Activated naive CD4-positive, alpha-beta T cell treated with anti-CD3 and anti-CD28 coated beads, Interleukin-2, amount 10 ng/mL, durations not matched to agents 7 days and 5 days (primary cell): Measurements from ENCODE around the gene FBXO31.

Experiments
- CTCF ChIA-PET: fragments of 350-600 bp; sonication (Branson Sonifier 250); formaldehyde crosslinking; loops from one replicate; lab custom pipeline; 2021; ENCODE audit warnings: antibody characterized with exemption; lab: Charles Lee
- DNase-seq: peaks from one replicate; pipeline ENCODE4 v3.0.0-alpha.2; 2020
- H3K27ac Mint-ChIP-seq: one replicate; pipeline ENCODE4 v1.8.0; 2021; ENCODE audit warnings: mild to moderate bottlenecking, moderate library complexity, mixed read lengths
- H3K27me3 Mint-ChIP-seq: one replicate; pipeline ENCODE4 v1.8.0; 2021; ENCODE audit warnings: mild to moderate bottlenecking, mixed read lengths
- H3K36me3 Mint-ChIP-seq: one replicate; pipeline ENCODE4 v1.8.0; 2021; ENCODE audit warnings: mixed read lengths
- H3K4me1 Mint-ChIP-seq: one replicate; pipeline ENCODE4 v1.8.0; 2021; ENCODE audit warnings: mixed read lengths
- H3K4me3 Mint-ChIP-seq: one replicate; pipeline ENCODE4 v1.8.0; 2021; ENCODE audit warnings: mild to moderate bottlenecking, moderate library complexity, mixed read lengths
- H3K9me3 Mint-ChIP-seq: one replicate; pipeline ENCODE4 v1.8.0; 2021; ENCODE audit warnings: mixed read lengths

FBXO31 gene

GRCh38 chr16:87418216-87418615, 34.6 kb upstream of the FBXO31 start:
- Mint-ChIP-seq H3K27me3 (no peaks in the 10 kb centered on the region), H3K9me3 (no peaks in the 10 kb centered on the region), H3K4me1 (no peaks in the 10 kb centered on the region), H3K27ac (no peak overlapping the region), H3K4me3 (no peak overlapping the region), H3K36me3 (peaks cover 7% of the 10 kb centered on the region)
- no peak for DNase-seq
- CTCF ChIA-PET, result interaction anchor here (1.8 to 2.8 kb wide), 2 partner anchors 153 to 217 kb away, joined by 12 to 28 read pairs; no protein-coding TSS in a partner anchor

- CTCF ChIA-PET, result interaction anchor here (1.2 to 2.8 kb wide), 4 partner anchors 48 to 351 kb away, joined by 4 to 28 read pairs (median 8); no protein-coding TSS in a partner anchor
- H3K27me3 Mint-ChIP-seq, result no peaks in the 10 kb centered on the region
- H3K4me3 Mint-ChIP-seq, result no peak overlapping the region
- no peaks in the 10 kb centered on the region for H3K9me3 Mint-ChIP-seq
- H3K4me1 Mint-ChIP-seq, result no peaks in the 10 kb centered on the region
- peaks cover 9% of the 10 kb centered on the region for H3K36me3 Mint-ChIP-seq
- no peak for DNase-seq
- no peak overlapping the region for H3K27ac Mint-ChIP-seq
Measured at GRCh38 chr16:87417528-87417910, 33.9 kb upstream of the FBXO31 start.

GRCh38 chr16:87416826-87417527, 33.4 kb upstream of the FBXO31 start:
- H3K4me3 Mint-ChIP-seq, result no peak overlapping the region
- peak; percentile 60 for DNase-seq
- H3K4me1 Mint-ChIP-seq, result no peaks in the 10 kb centered on the region
- peaks cover 9% of the 10 kb centered on the region for H3K36me3 Mint-ChIP-seq
- H3K27me3 Mint-ChIP-seq, result no peaks in the 10 kb centered on the region
- H3K9me3 Mint-ChIP-seq, result no peaks in the 10 kb centered on the region
- no peak overlapping the region for H3K27ac Mint-ChIP-seq
- CTCF ChIA-PET, result interaction anchor here (0.6 to 2.8 kb wide), 12 partner anchors 9 to 352 kb away, joined by 3 to 28 read pairs (median 3); no protein-coding TSS in a partner anchor

- no peak overlapping the region for H3K4me3 Mint-ChIP-seq
- CTCF ChIA-PET, result interaction anchor here (0.6 to 2.8 kb wide), 3 partner anchors 10 to 220 kb away, joined by 3 to 28 read pairs (median 3); no protein-coding TSS in a partner anchor
- H3K36me3 Mint-ChIP-seq, result peaks cover 10% of the 10 kb centered on the region
- H3K27me3 Mint-ChIP-seq, result no peaks in the 10 kb centered on the region
- H3K27ac Mint-ChIP-seq, result no peak overlapping the region
- H3K4me1 Mint-ChIP-seq, result no peaks in the 10 kb centered on the region
- DNase-seq, result no peak
- no peaks in the 10 kb centered on the region for H3K9me3 Mint-ChIP-seq
Measured at GRCh38 chr16:87415441-87415840, 31.9 kb upstream of the FBXO31 start.

- no peak overlapping the region for H3K4me3 Mint-ChIP-seq
- H3K36me3 Mint-ChIP-seq, result peaks cover 10% of the 10 kb centered on the region
Measured at GRCh38 chr16:87414251-87414680, 30.7 kb upstream of the FBXO31 start.

GRCh38 chr16:87412996-87413421, 29.4 kb upstream of the FBXO31 start:
- CTCF ChIA-PET, result no interaction called here
- H3K9me3 Mint-ChIP-seq, result no peaks in the 10 kb centered on the region
- no peak for DNase-seq
- no peaks in the 10 kb centered on the region for H3K27me3 Mint-ChIP-seq
- no peak overlapping the region for H3K27ac Mint-ChIP-seq
- peaks cover 10% of the 10 kb centered on the region for H3K36me3 Mint-ChIP-seq
- no peak overlapping the region for H3K4me3 Mint-ChIP-seq
- H3K4me1 Mint-ChIP-seq, result no peaks in the 10 kb centered on the region

More at GRCh38 chr16:87414251-87414680, 30.7 kb upstream of the FBXO31 start:
- Mint-ChIP-seq H3K4me1 (no peaks in the 10 kb centered on the region), H3K27me3 (no peaks in the 10 kb centered on the region), H3K27ac (no peak overlapping the region), H3K9me3 (no peaks in the 10 kb centered on the region)
- DNase-seq, result no peak
- CTCF ChIA-PET, result no interaction called here

- CTCF ChIA-PET, result no interaction called here
- H3K36me3 Mint-ChIP-seq, result peaks cover 10% of the 10 kb centered on the region
- H3K27me3 Mint-ChIP-seq, result no peaks in the 10 kb centered on the region
- H3K4me1 Mint-ChIP-seq, result no peaks in the 10 kb centered on the region
- no peaks in the 10 kb centered on the region for H3K9me3 Mint-ChIP-seq
- H3K27ac Mint-ChIP-seq, result no peak overlapping the region
- DNase-seq, result no peak
- no peak overlapping the region for H3K4me3 Mint-ChIP-seq
Measured at GRCh38 chr16:87412371-87412995, 28.9 kb upstream of the FBXO31 start.

GRCh38 chr16:87411375-87412271, 28.0 kb upstream of the FBXO31 start:
- Mint-ChIP-seq H3K4me1 (no peaks in the 10 kb centered on the region), H3K4me3 (no peak overlapping the region), H3K27ac (no peak overlapping the region), H3K27me3 (no peaks in the 10 kb centered on the region), H3K9me3 (no peaks in the 10 kb centered on the region), H3K36me3 (peaks cover 13% of the 10 kb centered on the region)
- CTCF ChIA-PET, result no interaction called here
- DNase-seq, result no peak

- H3K27ac Mint-ChIP-seq, result no peak overlapping the region
- no peak overlapping the region for H3K4me3 Mint-ChIP-seq
- H3K36me3 Mint-ChIP-seq, result peaks cover 14% of the 10 kb centered on the region
- no peak for DNase-seq
- no peaks in the 10 kb centered on the region for H3K4me1 Mint-ChIP-seq
- CTCF ChIA-PET, result no interaction called here
- H3K27me3 Mint-ChIP-seq, result no peaks in the 10 kb centered on the region
- no peaks in the 10 kb centered on the region for H3K9me3 Mint-ChIP-seq
Measured at GRCh38 chr16:87410968-87411367, 27.4 kb upstream of the FBXO31 start.

GRCh38 chr16:87410530-87410929, 27.0 kb upstream of the FBXO31 start:
- Mint-ChIP-seq H3K9me3 (no peaks in the 10 kb centered on the region), H3K4me1 (no peaks in the 10 kb centered on the region), H3K27ac (no peak overlapping the region), H3K27me3 (no peaks in the 10 kb centered on the region), H3K4me3 (no peak overlapping the region), H3K36me3 (peaks cover 15% of the 10 kb centered on the region)
- CTCF ChIA-PET, result no interaction called here
- DNase-seq, result no peak

GRCh38 chr16:87409781-87410180, 26.2 kb upstream of the FBXO31 start:
- no peaks in the 10 kb centered on the region for H3K4me1 Mint-ChIP-seq
- no peak for DNase-seq
- no peak overlapping the region for H3K4me3 Mint-ChIP-seq
- H3K9me3 Mint-ChIP-seq, result no peaks in the 10 kb centered on the region
- H3K27me3 Mint-ChIP-seq, result no peaks in the 10 kb centered on the region
- H3K27ac Mint-ChIP-seq, result no peak overlapping the region
- H3K36me3 Mint-ChIP-seq, result peaks cover 21% of the 10 kb centered on the region
- CTCF ChIA-PET, result no interaction called here

- Mint-ChIP-seq H3K36me3 (peaks cover 22% of the 10 kb centered on the region), H3K27ac (no peak overlapping the region), H3K27me3 (no peaks in the 10 kb centered on the region), H3K4me3 (no peak overlapping the region), H3K4me1 (no peaks in the 10 kb centered on the region), H3K9me3 (no peaks in the 10 kb centered on the region)
- CTCF ChIA-PET, result no interaction called here
- DNase-seq, result no peak
Measured at GRCh38 chr16:87409153-87409552, 25.6 kb upstream of the FBXO31 start.

GRCh38 chr16:87407511-87408112, 24.0 kb upstream of the FBXO31 start:
- Mint-ChIP-seq H3K27ac (peak overlapping the region; percentile 52), H3K36me3 (peaks cover 29% of the 10 kb centered on the region)

More at GRCh38 chr16:87407511-87408112, 24.0 kb upstream of the FBXO31 start:
- Mint-ChIP-seq H3K4me1 (no peaks in the 10 kb centered on the region), H3K27me3 (no peaks in the 10 kb centered on the region), H3K4me3 (no peak overlapping the region), H3K9me3 (no peaks in the 10 kb centered on the region)
- CTCF ChIA-PET, result interaction anchor here (1.0 to 1.8 kb wide), 2 partner anchors 9 to 229 kb away, joined by 3 to 5 read pairs; no protein-coding TSS in a partner anchor
- DNase-seq, result no peak
